ENCODE data around the gene OLR1.

The OLR1 gene

GRCh38 chr12:10151621-10152020 is 20.3 kb downstream of the OLR1 start:
- DNase-seq = peak; percentile 26

- DNase-seq = no peak
Measured at GRCh38 chr12:10147714-10148403, 24.1 kb downstream of the OLR1 start.

- peak; percentile 31 for DNase-seq
Measured at GRCh38 chr12:10142976-10143589, 28.8 kb downstream of the OLR1 start.

- DNase-seq = peak; percentile 62
Measured at GRCh38 chr12:10140001-10140400, 31.9 kb downstream of the OLR1 start.

GRCh38 chr12:10136637-10137205 is 35.2 kb downstream of the OLR1 start:
- DNase-seq = no peak

- DNase-seq = no peak
Measured at GRCh38 chr12:10135126-10135525, 36.8 kb downstream of the OLR1 start.

GRCh38 chr12:10132850-10133370 is 39.0 kb downstream of the OLR1 start:
- DNase-seq = no peak

- no peak for DNase-seq
Measured at GRCh38 chr12:10131111-10131690, 40.7 kb downstream of the OLR1 start.

GRCh38 chr12:10130042-10130441 is 41.9 kb downstream of the OLR1 start, which contains the start of gene CLEC7A:
Gene CLEC7A (minus strand): TSS chr12:10130199. CDS start chr12:10130082, 117 bp downstream.
- DNase-seq = no peak

- DNase-seq = no peak
Measured at GRCh38 chr12:10128687-10129086, 43.2 kb downstream of the OLR1 start.

- no peak for DNase-seq
Measured at GRCh38 chr12:10126413-10126812, 45.5 kb downstream of the OLR1 start.

- no peak for DNase-seq
Measured at GRCh38 chr12:10122689-10123088, 49.2 kb downstream of the OLR1 start.

GRCh38 chr12:10121278-10121677 is 50.7 kb downstream of the OLR1 start:
- no peak for DNase-seq

- peak; percentile 56 for DNase-seq
Measured at GRCh38 chr12:10119066-10119465, 52.9 kb downstream of the OLR1 start.

GRCh38 chr12:10115890-10116289 is 56.0 kb downstream of the OLR1 start:
- no peak for DNase-seq

GRCh38 chr12:10115311-10115710 is 56.6 kb downstream of the OLR1 start:
- DNase-seq = no peak

- no peak for DNase-seq
Measured at GRCh38 chr12:10113920-10114319, 58.0 kb downstream of the OLR1 start.

GRCh38 chr12:10113075-10113474 is 58.9 kb downstream of the OLR1 start:
- DNase-seq = peak; percentile 31

- no peak for DNase-seq
Measured at GRCh38 chr12:10111451-10111850, 60.5 kb downstream of the OLR1 start.

- no peak for DNase-seq
Measured at GRCh38 chr12:10110256-10110844, 61.6 kb downstream of the OLR1 start.

Data from EL (cell line).